HepG2 (cell line): ENCODE data around the gene EMC9. TPM values are rescaled to one million over a fixed set of nuclear protein-coding genes. Genes with fewer than 3 reads are reported as not detected.
A peak's percentile ranks its signal among the peaks of the same experiment; 100 is the strongest.

ENCODE experiments used
- ARHGAP35 ChIP-seq: sonication (generic); formaldehyde crosslinking; IDR thresholded peaks from 2 replicates; pipeline ENCODE4 v1.9.0; 2022; ENCODE audit warnings: mild to moderate bottlenecking, inconsistent platforms, moderate library complexity, missing genetic modification reagents, borderline replicate concordance
- ATF2 ChIP-seq: sonication (generic); formaldehyde crosslinking; IDR thresholded peaks from 2 replicates; pipeline ENCODE4 v1.4.0; 2020; ENCODE audit warnings: missing genetic modification reagents
- ETV5 ChIP-seq: IDR thresholded peaks from 2 replicates; pipeline ENCODE4 v1.6.1; 2018; ENCODE audit warnings: missing biosample characterization, missing genetic modification reagents, inconsistent platforms, borderline replicate concordance
- KDM2A ChIP-seq: sonication (generic); formaldehyde crosslinking; IDR thresholded peaks from 2 replicates; pipeline ENCODE4 v1.4.0; 2020; ENCODE audit warnings: low read depth, missing genetic modification reagents, borderline replicate concordance
- KMT2B ChIP-seq: IDR thresholded peaks from 2 replicates; pipeline ENCODE4 v1.6.1; 2016; ENCODE audit warnings: missing genetic modification reagents, missing compliant biosample characterization
- LCORL ChIP-seq, 2 experiments: fragments of 450-650 bp in 1 of 2; sonication (generic) in 1 of 2; formaldehyde crosslinking in 1 of 2; IDR thresholded peaks; 2 replicates each; pipeline versions ENCODE4 v1.5.0 to v1.6.1; 2017 to 2020; ENCODE audit warnings: antibody characterized with exemption in 1 of 2, missing genetic modification reagents in 1 of 2
- MEF2D ChIP-seq: sonication (generic); formaldehyde crosslinking; IDR thresholded peaks from 2 replicates; pipeline ENCODE4 v1.5.1; 2020; ENCODE audit warnings: mild to moderate bottlenecking, missing genetic modification reagents
- MTA3 ChIP-seq: sonication (generic); formaldehyde crosslinking; IDR thresholded peaks from 2 replicates; pipeline ENCODE4 v1.4.0; 2020; ENCODE audit warnings: missing genetic modification reagents
- NFKB2 ChIP-seq: sonication (generic); formaldehyde crosslinking; IDR thresholded peaks from 2 replicates; pipeline ENCODE4 v1.4.0; 2020; ENCODE audit warnings: missing genetic modification reagents, borderline replicate concordance
- NPAS2 ChIP-seq: sonication (generic); formaldehyde crosslinking; IDR thresholded peaks from 2 replicates; pipeline ENCODE4 v1.8.0; 2022; ENCODE audit warnings: mild to moderate bottlenecking, missing genetic modification reagents, borderline replicate concordance
- ZBTB20 ChIP-seq: sonication (generic); formaldehyde crosslinking; IDR thresholded peaks from 2 replicates; pipeline ENCODE4 v1.8.1; 2023; ENCODE audit warnings: missing genetic modification reagents, low read depth, mild to moderate bottlenecking, borderline replicate concordance
- ZNF644 ChIP-seq: IDR thresholded peaks from 2 replicates; pipeline ENCODE4 v1.6.1; 2016; ENCODE audit warnings: low read depth
- ZNF841 ChIP-seq: sonication (generic); formaldehyde crosslinking; IDR thresholded peaks from 2 replicates; pipeline ENCODE4 v1.8.1; 2023; ENCODE audit warnings: missing genetic modification reagents, borderline replicate concordance
- ZSCAN25 ChIP-seq: sonication (generic); formaldehyde crosslinking; IDR thresholded peaks from 2 replicates; pipeline ENCODE4 v1.8.0; 2022; ENCODE audit warnings: mild to moderate bottlenecking, missing genetic modification reagents
- polyA plus RNA-seq, 8 experiments: library from polyadenylated mRNA; depleted of rRNA in 3 of 8; stranded (reverse) in 7 of 8; unstranded in 1 of 8; fragments of >200 nt; fragmentation: Illumina TruSeq in 4 of 8; extraction: Trizol in 4 of 8; gene quantifications; 2 replicates each; pipeline versions ENCODE4 v1.2.1 to v1.2.3, GENCODE V29; 2011 to 2016; ENCODE audit warnings: low read depth in 4 of 8, missing spikeins in 1 of 8, mixed read lengths in 1 of 8; ENCODE audit not compliant: insufficient read depth in 1 of 8
- total RNA-seq, 5 experiments: library from RNA; depleted of rRNA; stranded (reverse); fragments of >200 nt; fragmentation: Illumina TruSeq; extraction: Trizol; gene quantifications; 2 replicates each; pipeline ENCODE4 v1.2.3, GENCODE V29; 2016; ENCODE audit warnings: low read depth in 1 of 5
- TF ChIP-seq, protein P1 (sequence below): sonication (generic); formaldehyde crosslinking; IDR thresholded peaks from 2 replicates; pipeline ENCODE4 v1.8.0; 2022; ENCODE audit warnings: mild to moderate bottlenecking, missing genetic modification reagents, moderate library complexity
- TF ChIP-seq, protein P2 (sequence below): sonication (generic); formaldehyde crosslinking; IDR thresholded peaks from 2 replicates; pipeline ENCODE4 v1.8.1; 2023; ENCODE audit warnings: missing genetic modification reagents, inconsistent platforms, borderline replicate concordance
- TF ChIP-seq, protein P3 (sequence below): sonication (generic); formaldehyde crosslinking; IDR thresholded peaks from 2 replicates; pipeline ENCODE4 v1.4.0; 2020; ENCODE audit warnings: missing genetic modification reagents
- TF ChIP-seq, protein P4 (sequence below): sonication (generic); formaldehyde crosslinking; IDR thresholded peaks from 2 replicates; pipeline ENCODE4 v1.8.0; 2022; ENCODE audit warnings: low read depth, missing genetic modification reagents

EMC9 gene
- total and polyA plus RNA-seq, 2 of the 13 experiments (the other 11 are each of a cell fraction or from before 2014, with no cell fraction given), result 60.5 to 78.7 TPM

GRCh38 chr14:24130717-24131548 lies 10.5 kb downstream of the EMC9 start (continued):
- TF ChIP-seq, protein P1, sequence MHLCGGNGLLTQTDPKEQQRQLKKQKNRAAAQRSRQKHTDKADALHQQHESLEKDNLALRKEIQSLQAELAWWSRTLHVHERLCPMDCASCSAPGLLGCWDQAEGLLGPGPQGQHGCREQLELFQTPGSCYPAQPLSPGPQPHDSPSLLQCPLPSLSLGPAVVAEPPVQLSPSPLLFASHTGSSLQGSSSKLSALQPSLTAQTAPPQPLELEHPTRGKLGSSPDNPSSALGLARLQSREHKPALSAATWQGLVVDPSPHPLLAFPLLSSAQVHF (CRISPR knock-in tag), result 0 out of 2 replicates have a peak, but pooled peaks have one; percentile 69
- TF ChIP-seq ZNF644 (peak; percentile 59), LCORL (IDR thresholded peaks at IDR 0.05) (no peak), LCORL (CRISPR knock-in tag; IDR thresholded peaks at IDR 0.05) (peak; percentile 82), ZSCAN25 (CRISPR knock-in tag) (peak; percentile 100), ETV5 (CRISPR knock-in tag) (peak; percentile 73; the same call in 1 of the 2 replicates), ZNF841 (CRISPR knock-in tag) (no peak), ZBTB20 (CRISPR knock-in tag) (peak; percentile 62; the same call in 1 of the 2 replicates), ARHGAP35 (CRISPR knock-in tag) (0 out of 2 replicates have a peak, but pooled peaks have one; percentile 72), MEF2D (CRISPR knock-in tag) (peak; percentile 99), ATF2 (CRISPR knock-in tag) (peak; percentile 49; the same call in 1 of the 2 replicates), KMT2B (0 out of 2 replicates have a peak, but pooled peaks have one; percentile 37), NFKB2 (CRISPR knock-in tag) (peak; percentile 64; the same call in 1 of the 2 replicates), NPAS2 (CRISPR knock-in tag) (no peak), KDM2A (CRISPR knock-in tag) (peak; percentile 53; the same call in 1 of the 2 replicates), MTA3 (CRISPR knock-in tag) (no peak)
- TF ChIP-seq, protein P2, sequence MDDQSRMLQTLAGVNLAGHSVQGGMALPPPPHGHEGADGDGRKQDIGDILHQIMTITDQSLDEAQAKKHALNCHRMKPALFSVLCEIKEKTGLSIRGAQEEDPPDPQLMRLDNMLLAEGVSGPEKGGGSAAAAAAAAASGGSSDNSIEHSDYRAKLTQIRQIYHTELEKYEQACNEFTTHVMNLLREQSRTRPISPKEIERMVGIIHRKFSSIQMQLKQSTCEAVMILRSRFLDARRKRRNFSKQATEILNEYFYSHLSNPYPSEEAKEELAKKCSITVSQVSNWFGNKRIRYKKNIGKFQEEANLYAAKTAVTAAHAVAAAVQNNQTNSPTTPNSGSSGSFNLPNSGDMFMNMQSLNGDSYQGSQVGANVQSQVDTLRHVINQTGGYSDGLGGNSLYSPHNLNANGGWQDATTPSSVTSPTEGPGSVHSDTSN (CRISPR knock-in tag), result no peak
- TF ChIP-seq, protein P3, sequence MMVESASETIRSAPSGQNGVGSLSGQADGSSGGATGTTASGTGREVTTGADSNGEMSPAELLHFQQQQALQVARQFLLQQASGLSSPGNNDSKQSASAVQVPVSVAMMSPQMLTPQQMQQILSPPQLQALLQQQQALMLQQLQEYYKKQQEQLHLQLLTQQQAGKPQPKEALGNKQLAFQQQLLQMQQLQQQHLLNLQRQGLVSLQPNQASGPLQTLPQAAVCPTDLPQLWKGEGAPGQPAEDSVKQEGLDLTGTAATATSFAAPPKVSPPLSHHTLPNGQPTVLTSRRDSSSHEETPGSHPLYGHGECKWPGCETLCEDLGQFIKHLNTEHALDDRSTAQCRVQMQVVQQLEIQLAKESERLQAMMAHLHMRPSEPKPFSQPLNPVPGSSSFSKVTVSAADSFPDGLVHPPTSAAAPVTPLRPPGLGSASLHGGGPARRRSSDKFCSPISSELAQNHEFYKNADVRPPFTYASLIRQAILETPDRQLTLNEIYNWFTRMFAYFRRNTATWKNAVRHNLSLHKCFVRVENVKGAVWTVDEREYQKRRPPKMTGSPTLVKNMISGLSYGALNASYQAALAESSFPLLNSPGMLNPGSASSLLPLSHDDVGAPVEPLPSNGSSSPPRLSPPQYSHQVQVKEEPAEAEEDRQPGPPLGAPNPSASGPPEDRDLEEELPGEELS (CRISPR knock-in tag), result peak; percentile 51; the same call in 1 of the 2 replicates
- TF ChIP-seq, protein P4, sequence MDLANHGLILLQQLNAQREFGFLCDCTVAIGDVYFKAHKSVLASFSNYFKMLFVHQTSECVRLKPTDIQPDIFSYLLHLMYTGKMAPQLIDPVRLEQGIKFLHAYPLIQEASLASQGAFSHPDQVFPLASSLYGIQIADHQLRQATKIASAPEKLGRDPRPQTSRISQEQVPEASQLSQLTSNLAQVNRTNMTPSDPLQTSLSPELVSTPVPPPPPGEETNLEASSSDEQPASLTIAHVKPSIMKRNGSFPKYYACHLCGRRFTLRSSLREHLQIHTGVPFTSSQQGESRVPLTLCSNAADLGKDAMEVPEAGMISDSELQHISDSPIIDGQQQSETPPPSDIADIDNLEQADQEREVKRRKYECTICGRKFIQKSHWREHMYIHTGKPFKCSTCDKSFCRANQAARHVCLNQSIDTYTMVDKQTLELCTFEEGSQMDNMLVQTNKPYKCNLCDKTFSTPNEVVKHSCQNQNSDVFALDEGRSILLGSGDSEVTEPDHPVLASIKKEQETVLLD (CRISPR knock-in tag), result no peak
